HepG2 (cell line): ENCODE data around the gene CCDC142.

Source experiments
- ATF1 ChIP-seq: IDR thresholded peaks from 2 replicates; pipeline ENCODE4 v1.6.1; 2016; ENCODE audit warnings: mild to moderate bottlenecking, control low read depth
- ATF3 ChIP-seq: sonication (generic); formaldehyde crosslinking; IDR thresholded peaks from 2 replicates; pipeline ENCODE4 v1.4.0; 2020; ENCODE audit warnings: missing genetic modification reagents
- CTCF ChIP-seq: sonication (generic); formaldehyde crosslinking; IDR thresholded peaks from 2 replicates; pipeline ENCODE4 v1.5.0; 2020; ENCODE audit warnings: mild to moderate bottlenecking, missing genetic modification reagents, moderate library complexity
- JUN ChIP-seq: sonication (generic); formaldehyde crosslinking; IDR thresholded peaks from 2 replicates; pipeline ENCODE4 v1.4.0; 2020; ENCODE audit warnings: mild to moderate bottlenecking, missing genetic modification reagents
- NCOA2 ChIP-seq: sonication (generic); formaldehyde crosslinking; IDR thresholded peaks from 2 replicates; pipeline ENCODE4 v1.8.0; 2022; ENCODE audit warnings: inconsistent platforms
- PREB ChIP-seq: sonication (generic); formaldehyde crosslinking; IDR thresholded peaks from 2 replicates; pipeline ENCODE4 v1.4.0; 2020; ENCODE audit warnings: missing genetic modification reagents
- ZBED4 ChIP-seq: sonication (generic); formaldehyde crosslinking; IDR thresholded peaks from 2 replicates; pipeline ENCODE4 v1.4.0; 2020; ENCODE audit warnings: missing genetic modification reagents, borderline replicate concordance
- ZBTB26 ChIP-seq: IDR thresholded peaks from 2 replicates; pipeline ENCODE4 v1.6.1; 2016; ENCODE audit warnings: missing compliant biosample characterization, missing genetic modification reagents, borderline replicate concordance
- ZNF280D ChIP-seq: sonication (generic); formaldehyde crosslinking; IDR thresholded peaks from 2 replicates; pipeline ENCODE4 v1.5.1; 2020; ENCODE audit warnings: mild to moderate bottlenecking, missing genetic modification reagents
- ZNF639 ChIP-seq: conservative IDR thresholded peaks from 2 replicates; pipeline ENCODE4 v1.6.1; 2018; ENCODE audit warnings: missing genetic modification reagents

- TF ChIP-seq ZBED4 (CRISPR knock-in tag) (no peak), ZNF639 (CRISPR knock-in tag) (no peak), ATF1 (CRISPR knock-in tag) (no peak), ZNF280D (no peak), CTCF (no peak), PREB (CRISPR knock-in tag) (no peak), NCOA2 (no peak), ZBTB26 (no peak), JUN (no peak), ATF3 (no peak)
Measured at GRCh38 chr2:74504591-74504990, 21.8 kb upstream of the CCDC142 start.
